ENCODE measurements around the gene CFAP69.
"Not testable (repeated sequence)": the region's sequence is repeated elsewhere in the genome, so short reads cannot be mapped to it uniquely, and the experiment has no call there.

Gene CFAP69

GRCh38 chr7:90349305-90349704, 104.3 kb downstream of the CFAP69 start:
- DNase-seq (ENCODE audit: low spot score), result no peak
- H3K4me1 Mint-ChIP-seq (ENCODE audit: low read depth), result peaks cover 31% of the 10 kb centered on the region
- H3K27me3 Mint-ChIP-seq (ENCODE audit: low read depth), result no peaks in the 10 kb centered on the region
- no peak overlapping the region for H3K4me3 Mint-ChIP-seq
- peaks cover 36% of the 10 kb centered on the region for H3K36me3 Mint-ChIP-seq (ENCODE audit: low read depth)
- no peaks in the 10 kb centered on the region for H3K9me3 Mint-ChIP-seq
- no peak overlapping the region for H3K27ac Mint-ChIP-seq

- not testable (repeated sequence) for DNase-seq (ENCODE audit: low spot score); H3K9me3 Mint-ChIP-seq; H3K27ac Mint-ChIP-seq; H3K4me3 Mint-ChIP-seq; H3K27me3 Mint-ChIP-seq (ENCODE audit: low read depth)
- Mint-ChIP-seq H3K4me1 (ENCODE audit: low read depth) (peaks cover 28% of the 10 kb centered on the region), H3K36me3 (ENCODE audit: low read depth) (peaks cover 39% of the 10 kb centered on the region)
These were observed 105.1 kb downstream of the CFAP69 start for GRCh38 chr7:90350032-90350431.

GRCh38 chr7:90351987-90352386, 107.0 kb downstream of the CFAP69 start:
- Mint-ChIP-seq H3K36me3 (ENCODE audit: low read depth) (peaks cover 56% of the 10 kb centered on the region), H3K27ac (no peak overlapping the region), H3K4me1 (ENCODE audit: low read depth) (peaks cover 13% of the 10 kb centered on the region), H3K27me3 (ENCODE audit: low read depth) (no peaks in the 10 kb centered on the region), H3K9me3 (peaks cover 13% of the 10 kb centered on the region), H3K4me3 (no peak overlapping the region)
- no peak for DNase-seq (ENCODE audit: low spot score)

Measured in T-helper 2 cell treated with Interferon-gamma antibody and Interleukin-4, amounts not matched to agents 5 μg/mL and 100 μg/mL, for 36 hours (primary cell).